NCI-H446 treated with DMSO at 0.1 percent for 48 hours (cell line): Measurements from ENCODE around the gene VPS26B.
"Not testable (repeated sequence)": the region's sequence is repeated elsewhere in the genome, so short reads cannot be mapped to it uniquely, and the experiment has no call there.

Experiments
- DNase-seq: peaks from one replicate; lab custom pipeline; 2025; lab: John Stamatoyannopoulos, UW

Gene VPS26B

DNA sequence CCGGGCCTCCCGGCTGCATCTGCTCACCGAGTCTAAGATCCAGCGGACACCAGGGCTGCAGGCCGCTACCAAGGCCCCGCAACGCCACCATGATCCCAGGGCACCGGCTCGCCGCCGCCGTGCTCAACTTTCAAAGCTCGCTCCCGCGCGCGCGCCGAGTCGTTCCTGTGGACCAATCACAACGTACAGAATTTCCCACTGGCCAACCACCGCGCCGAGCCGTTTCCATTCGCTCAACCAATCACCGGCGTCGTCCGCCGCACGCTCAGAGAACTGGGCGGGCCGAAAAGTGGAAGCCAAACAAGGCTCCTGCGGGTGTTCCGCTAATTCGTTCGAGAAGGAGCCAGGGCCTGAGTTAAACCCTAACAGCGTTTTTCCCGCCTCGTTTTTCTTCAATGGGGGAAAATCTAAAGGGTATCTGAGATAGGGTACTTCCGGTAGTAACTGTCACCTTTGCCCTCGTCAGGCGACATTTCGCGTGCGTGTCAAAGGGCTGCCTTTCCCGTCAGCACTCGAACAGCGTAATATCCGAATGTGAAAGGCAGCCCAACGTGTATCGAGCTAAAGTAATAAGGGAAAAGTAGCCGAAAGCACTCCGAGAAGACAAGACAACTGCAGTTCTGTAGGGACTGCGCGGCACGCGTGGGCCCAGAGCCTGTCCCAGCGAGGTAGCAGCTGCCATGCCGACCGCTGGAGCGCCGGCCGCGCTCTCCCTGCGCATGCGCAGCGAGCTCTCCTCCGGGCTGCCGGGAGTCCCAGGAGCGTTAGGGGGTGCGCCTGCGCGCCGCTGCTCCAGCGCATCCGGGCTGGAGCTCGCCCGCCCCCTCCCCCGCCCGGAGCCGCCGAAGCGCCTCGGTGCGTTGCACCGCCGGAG is at the start of gene VPS26B, which contains the start of gene NCAPD3:
TSS of gene VPS26B (plus strand) at position 836 of the 874 bp plus-strand sequence. CDS start 452 bp downstream, outside the sequence.
TSS of gene NCAPD3 (minus strand) at position 132 of the 874 bp plus-strand sequence. CDS start at position 91, 41 bp downstream.
- peak; percentile 92 for DNase-seq

DNA sequence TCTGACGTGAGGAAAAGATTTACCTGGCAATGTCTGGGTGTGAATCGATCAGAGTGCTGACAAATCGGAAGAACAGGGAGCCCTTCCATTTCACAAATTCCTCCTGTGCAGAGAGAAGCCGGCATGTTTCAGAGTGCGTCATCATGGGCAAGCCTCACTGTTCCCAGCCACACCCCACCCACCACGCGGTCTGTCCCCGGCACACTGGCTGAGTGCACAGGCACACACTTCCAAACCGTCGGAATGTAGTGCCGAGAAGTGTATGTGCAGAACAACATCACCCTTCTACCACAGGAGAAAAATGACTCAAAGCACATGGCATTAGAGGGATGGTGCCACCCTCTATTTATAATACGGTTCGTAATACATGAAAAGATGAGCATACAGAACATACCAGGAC is 48.2 kb upstream of the VPS26B start:
- no peak for DNase-seq

DNA sequence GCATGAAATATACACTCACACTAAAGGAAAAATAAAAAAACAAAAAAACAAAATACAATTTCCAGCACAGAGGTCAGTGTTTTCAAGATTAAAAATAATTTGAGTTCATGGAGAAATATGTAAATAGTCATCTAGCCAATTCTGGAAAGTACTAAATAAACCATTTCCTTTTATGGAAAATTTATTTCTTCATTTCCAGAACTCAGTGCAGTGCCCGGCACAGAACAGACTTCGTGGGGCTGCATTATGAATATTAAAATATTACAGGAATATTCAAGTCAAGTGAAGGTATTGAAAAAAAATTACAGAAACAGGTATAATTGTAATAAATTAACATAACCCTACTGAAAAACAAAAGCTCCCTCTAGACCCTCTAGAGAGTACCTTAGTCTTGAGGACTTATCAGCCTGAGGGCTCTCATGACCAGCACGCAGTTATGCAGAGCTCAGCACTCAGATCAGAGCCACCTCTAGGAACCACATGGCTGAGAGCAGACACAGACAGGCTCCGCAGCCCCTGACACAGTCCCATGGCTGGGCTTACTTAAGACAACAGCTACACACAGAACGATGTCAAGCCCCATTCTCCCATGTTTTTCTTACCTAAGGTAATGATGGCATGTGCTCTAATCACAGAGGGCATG is 46.3 kb upstream of the VPS26B start:
- DNase-seq, result no peak

DNA sequence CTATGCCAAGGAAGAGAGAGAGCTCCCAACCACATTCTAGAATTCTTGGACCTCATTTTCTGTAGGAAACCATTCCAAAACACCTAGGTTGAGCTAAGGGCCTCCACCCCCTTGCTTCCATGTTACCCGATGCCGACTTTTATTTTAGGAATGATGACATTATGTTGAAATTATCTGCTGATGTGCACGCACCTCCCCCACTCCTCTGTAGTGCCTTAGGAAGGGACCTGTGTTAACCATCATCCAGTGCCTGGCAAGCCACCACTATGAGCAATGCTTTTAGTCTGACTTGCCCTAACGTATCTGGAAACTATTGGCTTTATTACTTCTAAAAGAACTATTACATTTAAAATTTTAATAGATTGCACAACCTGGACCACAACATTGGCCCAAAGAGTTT is 42.8 kb upstream of the VPS26B start:
- DNase-seq, result no peak

DNA sequence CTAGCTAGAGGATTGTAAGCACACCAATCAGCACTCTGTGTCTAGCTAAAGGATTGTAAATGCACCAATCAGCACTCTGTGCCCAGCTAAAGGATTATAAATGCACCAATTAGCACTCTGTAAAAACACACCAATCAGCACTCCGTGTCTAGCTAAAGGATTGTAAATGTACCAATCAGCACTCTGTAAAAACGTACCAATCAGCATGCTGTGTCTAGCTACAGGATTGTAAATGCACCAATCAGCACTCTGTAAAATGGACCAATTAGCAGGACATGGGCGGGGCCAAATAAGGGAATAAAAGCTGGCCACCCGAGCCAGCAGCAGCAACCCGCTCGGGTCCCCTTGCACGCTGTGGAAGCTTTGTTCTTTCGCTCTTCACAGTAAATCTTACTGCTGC is 36.4 kb upstream of the VPS26B start:
- DNase-seq, result not testable (repeated sequence)

DNA sequence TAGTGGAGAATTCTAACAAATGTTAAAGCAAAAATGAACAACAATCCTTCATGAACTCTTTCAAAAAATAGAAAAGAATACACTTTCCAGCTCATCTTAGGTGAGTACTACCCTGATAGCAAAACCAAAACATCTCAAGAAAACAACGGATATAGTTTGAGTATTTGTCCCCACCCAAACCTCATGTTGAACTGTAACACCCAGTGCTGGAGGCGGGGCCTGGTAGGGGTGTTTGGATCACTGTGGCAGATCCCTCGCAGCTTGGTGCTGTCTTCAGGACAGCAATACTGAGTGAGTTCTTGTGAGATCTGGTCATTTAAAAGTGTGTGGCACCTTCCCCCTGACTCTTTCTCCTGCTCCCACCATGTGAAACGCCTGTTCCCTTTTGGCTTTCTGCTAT is 27.7 kb upstream of the VPS26B start:
- DNase-seq, result no peak

DNA sequence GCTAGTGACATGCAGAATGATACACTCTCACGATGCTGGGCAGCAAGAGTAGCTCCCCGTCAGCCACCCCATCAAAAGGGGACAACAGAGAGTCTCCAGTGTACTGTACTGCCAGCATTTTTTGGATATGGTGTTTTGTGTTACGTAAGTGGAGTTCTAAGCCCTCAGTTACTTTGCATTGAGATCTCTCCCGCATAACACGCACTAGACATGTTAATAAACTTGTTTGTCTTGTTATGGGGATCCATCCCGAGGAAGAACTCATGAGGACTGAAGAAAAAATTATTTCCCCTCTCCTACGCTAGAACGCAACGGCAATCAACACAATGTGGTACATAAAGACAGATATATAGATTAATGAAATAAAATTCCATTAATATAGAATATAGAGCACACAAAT is 24.9 kb upstream of the VPS26B start:
- no peak for DNase-seq

DNA sequence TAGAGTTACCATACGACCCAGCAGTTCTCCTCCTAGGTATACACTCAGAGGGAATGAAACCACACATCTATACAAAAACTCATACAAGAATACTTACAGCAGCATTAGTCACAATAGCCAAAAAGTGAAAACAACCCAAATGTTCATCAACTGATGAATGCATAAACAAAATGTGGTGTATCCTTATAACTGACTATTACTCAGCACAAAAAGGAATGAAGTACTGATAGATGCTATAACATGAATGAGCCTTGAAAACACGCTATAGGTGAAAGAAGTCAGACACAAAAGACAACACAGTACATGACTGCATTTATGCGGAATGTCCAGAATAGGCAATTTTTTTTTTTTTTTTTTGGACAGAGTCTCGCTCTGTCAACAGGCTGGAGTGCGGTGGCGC is 23.8 kb upstream of the VPS26B start:
- no peak for DNase-seq

DNA sequence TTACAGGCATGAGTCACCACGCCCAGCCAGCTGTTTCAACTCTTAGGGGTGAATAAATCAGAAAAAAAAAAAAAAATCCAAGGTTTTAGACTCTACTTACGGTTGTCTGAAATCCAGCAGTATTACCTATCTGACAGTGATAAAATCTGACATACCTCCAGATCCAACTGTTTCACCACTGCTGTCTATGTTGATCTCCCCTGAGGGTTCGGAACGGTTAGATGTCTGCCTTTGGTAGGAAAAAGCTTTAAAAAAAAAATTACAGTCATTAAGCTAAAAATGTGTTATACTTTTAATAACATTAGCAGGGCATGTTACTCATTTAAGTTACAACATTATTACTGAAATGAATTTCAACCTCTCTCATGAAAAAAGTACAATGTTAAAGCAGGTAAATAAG is 21.8 kb upstream of the VPS26B start:
- DNase-seq, result no peak

DNA sequence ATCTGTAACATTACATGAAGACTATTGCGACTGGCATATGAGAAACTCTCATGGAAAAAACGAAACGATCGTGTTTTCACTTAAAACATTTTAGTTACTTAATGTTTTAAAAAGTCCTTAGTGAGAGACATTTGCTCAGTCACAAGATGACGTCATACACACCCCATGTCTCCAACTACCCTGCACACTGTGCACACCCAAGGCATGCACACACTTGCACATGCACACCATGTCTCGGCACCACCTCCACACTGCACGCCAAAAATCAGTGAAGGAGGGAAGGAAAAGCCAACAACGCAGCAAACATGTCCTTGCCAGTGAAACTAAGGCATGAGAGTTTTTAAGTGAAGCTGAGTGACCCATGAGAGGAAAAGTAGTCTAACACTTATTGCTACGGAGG is 18.7 kb upstream of the VPS26B start:
- no peak for DNase-seq

DNA sequence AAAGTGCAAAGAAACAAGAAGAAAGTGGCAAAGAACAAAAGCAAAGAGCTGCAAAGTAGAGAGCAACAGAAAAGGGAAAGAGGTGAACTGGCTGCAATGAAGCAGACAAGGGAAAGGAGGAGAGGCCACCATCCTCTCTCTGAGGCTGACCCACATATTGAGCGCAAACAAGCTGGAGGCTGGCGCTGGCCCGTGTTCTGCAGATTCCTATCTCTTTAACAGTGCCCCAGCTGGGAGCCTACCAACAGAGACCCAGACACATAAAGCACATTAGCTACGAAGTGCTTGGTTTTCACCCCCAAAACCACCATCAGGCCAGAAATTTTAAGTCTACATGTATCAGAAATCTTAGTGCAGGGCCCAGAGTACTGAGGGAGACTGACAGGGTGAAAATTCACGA is 18.3 kb upstream of the VPS26B start:
- DNase-seq, result no peak

DNA sequence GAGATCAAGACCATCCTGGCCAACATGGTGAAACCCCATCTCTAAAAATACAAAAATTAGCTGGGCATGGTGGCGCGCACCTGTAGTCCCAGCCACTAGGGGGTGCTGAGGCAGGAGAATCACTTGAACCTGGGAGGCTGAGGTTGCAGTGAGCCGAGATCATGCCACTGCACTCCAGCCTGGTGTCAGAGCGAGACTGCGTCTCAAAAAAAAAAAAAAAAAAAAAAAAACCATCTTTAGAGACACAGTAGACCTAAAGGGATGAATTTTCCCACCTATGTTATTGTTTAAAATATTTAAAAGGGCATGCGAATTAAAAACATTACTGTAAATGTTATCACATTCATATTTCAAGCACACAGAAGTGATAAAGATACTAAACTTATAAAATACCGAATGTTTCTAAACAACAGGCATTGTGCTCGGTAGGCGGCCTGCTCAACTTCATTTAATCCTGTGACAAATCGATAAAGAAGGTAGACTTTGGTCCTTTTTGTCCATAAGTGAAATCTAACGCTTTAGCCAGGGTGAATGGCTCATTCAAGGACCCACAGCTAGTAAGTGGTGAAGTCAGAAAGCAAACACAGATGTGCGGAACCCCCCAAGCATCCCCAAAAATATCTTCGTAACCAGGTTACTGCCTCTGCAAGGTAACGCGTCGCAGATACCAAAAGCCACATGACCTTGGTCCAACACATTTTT is 16.8 kb upstream of the VPS26B start:
- no peak for DNase-seq

DNA sequence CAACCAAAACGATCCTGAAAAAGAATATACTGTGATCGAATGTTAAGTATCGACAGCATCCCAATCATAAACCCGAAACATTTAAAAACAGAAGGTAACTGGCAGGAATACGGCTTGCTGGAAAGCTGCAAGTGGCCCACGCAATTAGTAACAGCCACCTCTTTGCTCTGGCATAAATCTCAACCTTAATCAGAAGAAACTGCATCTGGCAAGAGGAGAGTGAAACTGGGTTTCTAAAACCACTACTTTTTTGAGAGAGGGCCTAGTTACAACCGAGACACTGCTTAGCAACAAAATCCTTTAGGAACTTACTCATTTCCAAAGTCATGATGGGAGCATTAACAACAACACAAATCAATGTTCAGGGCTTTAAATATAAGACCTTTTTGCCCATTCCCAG is 8.6 kb upstream of the VPS26B start:
- no peak for DNase-seq

DNA sequence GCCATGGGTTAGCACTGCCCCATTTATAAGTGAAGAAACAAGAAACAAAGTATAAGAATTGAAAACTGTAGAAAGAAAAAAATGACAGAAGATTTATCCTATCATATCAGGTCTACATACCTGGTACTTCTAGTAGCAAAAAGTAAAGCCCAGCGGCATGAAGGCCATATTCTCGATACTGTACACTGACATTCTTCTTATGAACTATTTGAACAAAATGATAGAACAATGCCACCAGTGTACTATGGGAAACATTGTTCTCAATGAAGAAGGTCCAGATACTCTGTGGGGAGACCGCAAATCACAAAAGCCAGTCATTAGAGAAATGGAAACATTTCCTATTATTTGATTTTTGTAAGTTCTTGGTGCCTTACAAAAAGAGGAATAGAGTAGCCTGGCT is 7.7 kb upstream of the VPS26B start:
- no peak for DNase-seq

DNA sequence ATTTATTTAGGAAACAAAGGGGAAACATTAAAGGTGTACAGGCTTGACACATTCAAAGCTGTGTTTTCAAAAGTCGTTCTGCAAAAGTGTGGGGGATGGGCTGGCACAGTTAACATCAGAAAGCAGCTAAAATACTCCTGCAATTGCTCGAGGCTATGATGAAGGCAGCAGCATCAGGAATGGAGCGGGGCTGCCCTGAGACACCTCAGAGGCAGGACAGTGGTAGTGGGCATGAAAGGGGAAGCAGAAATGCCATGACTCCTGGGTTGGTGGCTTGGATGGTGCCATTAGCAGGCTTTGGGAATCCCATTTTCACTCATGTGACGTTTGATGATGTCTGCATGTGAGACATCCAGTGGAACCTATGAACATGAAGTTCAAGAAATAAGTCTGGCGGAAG is 1.4 kb upstream of the VPS26B start:
- DNase-seq, result no peak

DNA sequence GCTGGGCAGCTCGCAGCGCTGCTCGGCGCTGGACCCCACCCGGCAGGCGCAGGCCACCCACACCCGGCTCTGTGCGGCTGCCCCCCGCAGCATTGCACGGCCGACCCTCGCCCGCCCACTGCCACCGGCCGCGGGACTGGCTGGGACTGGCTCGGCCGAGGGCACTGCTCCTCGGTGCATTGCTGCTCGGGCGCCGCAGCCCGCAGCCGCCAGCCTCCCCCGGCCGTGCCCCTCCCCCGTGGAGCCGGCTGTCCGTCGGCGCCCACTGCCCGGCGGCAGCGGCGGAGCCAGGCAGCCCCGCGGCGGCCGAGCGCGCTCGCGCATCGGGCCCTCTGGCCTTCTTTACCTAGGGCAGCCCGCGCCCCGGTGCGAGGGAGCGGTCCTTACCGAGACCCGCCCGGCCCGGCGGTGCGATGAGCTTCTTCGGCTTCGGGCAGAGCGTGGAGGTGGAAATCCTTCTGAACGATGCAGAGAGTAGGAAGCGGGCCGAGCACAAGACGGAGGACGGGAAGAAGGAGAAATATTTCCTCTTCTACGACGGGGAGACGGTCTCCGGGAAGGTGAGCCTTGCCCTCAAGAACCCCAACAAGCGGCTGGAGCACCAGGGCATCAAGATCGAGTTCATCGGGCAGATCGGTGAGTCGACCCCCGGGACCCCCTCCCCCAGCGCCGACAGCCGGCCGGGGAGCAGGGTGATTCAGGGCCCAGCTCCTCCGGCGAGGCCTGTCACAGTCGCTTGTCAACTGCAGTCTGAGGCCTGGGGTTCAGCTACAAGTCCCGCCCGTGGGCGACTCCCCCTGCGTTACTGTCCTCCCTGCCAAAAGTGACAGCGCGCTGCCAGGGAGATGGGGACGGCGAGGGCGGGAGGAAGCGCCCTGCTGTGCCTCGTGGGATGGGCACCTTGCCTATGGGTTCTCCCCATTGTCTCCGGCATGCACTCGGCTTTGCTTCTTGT is 516 bp downstream of the VPS26B start:
- DNase-seq, result peak; percentile 12

DNA sequence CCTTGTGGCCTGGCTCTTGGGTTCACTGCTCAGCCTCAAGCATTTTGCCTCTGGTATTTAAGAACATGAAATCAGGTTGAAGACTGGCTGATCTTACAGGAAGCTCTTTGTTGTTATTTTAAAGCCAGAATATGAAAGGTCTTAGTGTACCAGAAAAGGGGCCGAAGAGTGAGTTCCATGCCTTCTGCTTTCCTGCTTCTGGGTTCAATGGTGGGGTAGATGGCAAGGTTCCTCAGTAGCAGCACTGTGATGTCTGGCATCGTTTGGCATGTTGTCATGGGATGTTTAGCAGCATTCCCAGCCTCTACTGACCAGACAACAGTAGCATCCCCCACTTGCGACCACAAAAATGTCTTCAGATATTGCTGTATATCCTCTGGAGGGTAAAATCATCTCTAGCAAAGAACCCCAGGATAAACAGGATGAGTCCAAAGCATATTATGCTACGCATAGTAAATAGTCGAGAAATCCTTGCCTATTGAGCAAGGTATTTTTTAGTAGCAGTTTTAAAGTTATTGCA is 2.4 kb downstream of the VPS26B start:
- DNase-seq, result no peak

DNA sequence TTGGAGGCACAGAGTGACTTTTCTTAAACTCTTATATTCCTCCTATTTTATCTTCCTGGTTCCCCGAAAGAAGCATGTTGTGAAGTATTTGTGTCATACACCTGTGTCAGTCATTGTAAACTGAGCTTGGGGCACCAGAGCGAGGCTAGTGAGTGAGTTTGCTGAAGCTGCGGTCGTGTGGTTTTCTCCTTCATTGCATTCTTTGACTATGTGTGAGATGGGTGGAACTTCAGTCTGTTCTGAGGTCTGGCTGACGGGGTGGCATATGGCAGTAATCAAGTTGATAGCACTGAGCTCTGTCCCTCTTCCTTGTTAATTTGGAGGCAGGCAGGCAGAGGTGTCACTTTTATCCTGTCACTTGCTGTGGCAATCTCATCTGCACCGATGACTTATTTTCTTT is 4.2 kb downstream of the VPS26B start:
- DNase-seq, result no peak

DNA sequence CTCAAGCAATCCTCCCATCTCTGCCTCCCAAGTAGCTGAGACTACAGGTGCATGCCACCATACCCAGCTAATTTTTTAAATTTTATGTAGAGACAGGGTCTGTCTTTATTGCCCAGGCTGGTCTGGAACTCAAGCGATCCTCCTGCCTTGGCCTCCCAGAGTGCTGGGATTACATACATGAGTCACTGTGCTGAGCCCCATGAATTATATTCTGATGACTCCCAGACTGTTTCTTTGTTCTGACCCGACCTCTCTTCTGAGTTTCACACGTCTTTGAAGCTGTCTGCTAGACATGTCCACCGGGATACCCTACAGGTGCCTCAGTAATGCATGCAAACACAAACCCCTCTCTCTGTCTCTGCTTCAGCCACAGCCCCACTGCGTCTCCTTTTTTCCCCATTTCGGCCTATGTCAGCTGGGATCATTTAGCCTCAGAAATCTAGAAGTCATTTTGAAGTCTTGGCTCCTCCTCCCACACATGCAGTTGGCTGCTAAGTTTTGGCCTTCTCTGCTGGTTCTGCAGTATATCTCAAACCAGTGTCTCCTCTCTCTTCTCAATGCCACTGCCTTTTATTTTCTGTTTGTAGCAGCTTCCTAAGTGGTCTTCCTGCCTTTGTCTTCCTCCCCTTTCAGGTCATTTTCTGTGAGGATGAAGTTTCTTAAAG is 4.8 kb downstream of the VPS26B start:
- DNase-seq, result no peak

DNA sequence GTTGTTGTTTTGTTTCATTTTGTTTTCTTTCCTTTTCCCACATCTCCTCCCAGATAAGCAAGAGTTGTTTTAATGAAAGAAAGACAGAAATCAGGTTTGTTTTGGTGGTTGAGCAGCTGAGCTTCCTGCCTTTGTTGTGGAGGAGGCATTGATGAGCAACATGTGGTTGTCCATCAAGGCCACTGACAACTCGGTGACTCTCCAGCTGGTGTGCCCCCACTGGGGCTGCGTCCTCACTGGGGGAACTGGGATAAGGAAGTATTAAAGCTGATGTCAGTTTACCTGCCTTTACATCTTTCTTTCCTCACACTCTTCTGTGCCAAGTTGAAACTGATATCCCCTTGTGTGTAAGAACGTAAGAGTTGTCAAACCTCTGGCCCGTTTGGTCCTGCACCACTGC is 5.9 kb downstream of the VPS26B start:
- DNase-seq, result no peak
